Progenitor cell of endocrine pancreas (in vitro differentiated cells): ENCODE results near the gene PTGES. TPM values are rescaled to one million over a fixed set of nuclear protein-coding genes. Genes with fewer than 3 reads are reported as not detected.

Experiments used
- DNase-seq: peaks from one replicate; pipeline ENCODE4 v3.0.0; 2021; ENCODE audit warnings: low spot score; ENCODE audit not compliant: unreplicated experiment
- H3K27ac Mint-ChIP-seq: 2 replicates; pipeline ENCODE4 v1.8.0; 2021; ENCODE audit warnings: mild to moderate bottlenecking, moderate library complexity, mixed read lengths
- H3K27me3 Mint-ChIP-seq: 2 replicates; pipeline ENCODE4 v1.8.0; 2021; ENCODE audit warnings: mixed read lengths
- H3K36me3 Mint-ChIP-seq: 2 replicates; pipeline ENCODE4 v1.8.0; 2022; ENCODE audit warnings: mixed read lengths; ENCODE audit not compliant: insufficient read depth
- H3K4me1 Mint-ChIP-seq: 2 replicates; pipeline ENCODE4 v1.8.0; 2021; ENCODE audit warnings: low read depth, mixed read lengths
- H3K4me3 Mint-ChIP-seq: 2 replicates; pipeline ENCODE4 v1.8.0; 2021; ENCODE audit warnings: low read depth, mild to moderate bottlenecking, moderate library complexity, mixed read lengths
- H3K9me3 Mint-ChIP-seq: 2 replicates; pipeline ENCODE4 v1.8.0; 2021; ENCODE audit warnings: low read depth, mixed read lengths
- CTCF ChIP-seq: fragments of 200-600 bp; sonication (generic); IDR thresholded peaks from one replicate; pipeline ENCODE4 v1.5.0; 2021; ENCODE audit warnings: antibody characterized with exemption, mild to moderate bottlenecking; ENCODE audit not compliant: unreplicated experiment
- total RNA-seq: library from RNA; stranded (reverse); gene quantifications from 2 replicates; pipeline ENCODE4 v1.2.1, GENCODE V29; 2021

The PTGES gene
- total RNA-seq, 1 donor from 2014 or later, result 0.19 TPM

GRCh38 chr9:129732946-129733631, 19.8 kb downstream of the PTGES start:
- no peaks in the 10 kb centered on the region for H3K4me1 Mint-ChIP-seq
- no peak overlapping the region for H3K4me3 Mint-ChIP-seq
- no peak overlapping the region for H3K27ac Mint-ChIP-seq
- TF ChIP-seq CTCF, result no peak
- no peaks in the 10 kb centered on the region for H3K36me3 Mint-ChIP-seq
- no peaks in the 10 kb centered on the region for H3K9me3 Mint-ChIP-seq
- peaks cover 14% of the 10 kb centered on the region for H3K27me3 Mint-ChIP-seq
- DNase-seq, result no peak

- Mint-ChIP-seq H3K27me3 (peaks cover 17% of the 10 kb centered on the region), H3K27ac (no peak overlapping the region), H3K4me3 (no peak overlapping the region), H3K36me3 (no peaks in the 10 kb centered on the region), H3K4me1 (no peaks in the 10 kb centered on the region), H3K9me3 (no peaks in the 10 kb centered on the region)
- TF ChIP-seq CTCF, result no peak
- no peak for DNase-seq
These were observed 20.7 kb downstream of the PTGES start for GRCh38 chr9:129732100-129732499.

- Mint-ChIP-seq H3K27me3 (peaks cover 17% of the 10 kb centered on the region), H3K4me1 (peaks cover 1% of the 10 kb centered on the region), H3K9me3 (no peaks in the 10 kb centered on the region), H3K27ac (no peak overlapping the region), H3K4me3 (no peak overlapping the region), H3K36me3 (no peaks in the 10 kb centered on the region)
- no peak for TF ChIP-seq CTCF
- DNase-seq, result no peak
These were observed 21.3 kb downstream of the PTGES start for GRCh38 chr9:129731477-129732085.

DNA sequence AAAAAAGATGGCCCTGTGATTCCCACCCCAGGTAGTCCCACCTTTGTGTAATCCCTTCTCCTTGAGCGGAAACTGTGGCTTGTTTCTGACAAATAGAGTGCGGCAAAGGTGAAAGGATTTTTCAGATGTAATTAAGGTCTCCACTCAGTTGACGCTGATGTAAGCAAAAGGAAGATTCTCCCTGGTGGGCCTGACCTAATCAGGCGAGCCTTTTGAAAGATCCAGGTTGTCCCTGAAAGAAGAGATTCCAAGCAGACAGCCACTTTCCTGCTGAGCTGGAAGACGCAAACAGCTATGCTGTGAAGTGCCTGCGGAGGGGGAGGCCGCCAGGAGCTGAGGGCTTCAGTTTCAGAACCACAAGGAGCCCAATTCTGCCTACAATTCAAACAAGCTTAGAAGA, 24.1 kb downstream of the PTGES start:
- no peak for TF ChIP-seq CTCF
- no peak overlapping the region for H3K4me3 Mint-ChIP-seq
- no peaks in the 10 kb centered on the region for H3K9me3 Mint-ChIP-seq
- no peaks in the 10 kb centered on the region for H3K36me3 Mint-ChIP-seq
- peaks cover 17% of the 10 kb centered on the region for H3K27me3 Mint-ChIP-seq
- DNase-seq, result no peak
- peaks cover 1% of the 10 kb centered on the region for H3K4me1 Mint-ChIP-seq
- no peak overlapping the region for H3K27ac Mint-ChIP-seq

GRCh38 chr9:129726322-129727160, 26.3 kb downstream of the PTGES start:
- Mint-ChIP-seq H3K9me3 (no peaks in the 10 kb centered on the region), H3K36me3 (no peaks in the 10 kb centered on the region), H3K27me3 (peaks cover 7% of the 10 kb centered on the region), H3K27ac (no peak overlapping the region), H3K4me1 (peaks cover 1% of the 10 kb centered on the region), H3K4me3 (no peak overlapping the region)
- peak; percentile 49 for DNase-seq
- peak; percentile 86 for TF ChIP-seq CTCF
